Activated CD8-positive, alpha-beta memory T cell treated with anti-CD3 and anti-CD28 coated beads, Interleukin-2, amount 50 U/mL, for 24 hours (primary cell): ENCODE measurements around the gene RMDN2.

Source experiments
- DNase-seq: peaks from one replicate; pipeline ENCODE4 v3.0.0-alpha.2; 2020; ENCODE audit errors: extremely low read depth

Gene RMDN2

DNA sequence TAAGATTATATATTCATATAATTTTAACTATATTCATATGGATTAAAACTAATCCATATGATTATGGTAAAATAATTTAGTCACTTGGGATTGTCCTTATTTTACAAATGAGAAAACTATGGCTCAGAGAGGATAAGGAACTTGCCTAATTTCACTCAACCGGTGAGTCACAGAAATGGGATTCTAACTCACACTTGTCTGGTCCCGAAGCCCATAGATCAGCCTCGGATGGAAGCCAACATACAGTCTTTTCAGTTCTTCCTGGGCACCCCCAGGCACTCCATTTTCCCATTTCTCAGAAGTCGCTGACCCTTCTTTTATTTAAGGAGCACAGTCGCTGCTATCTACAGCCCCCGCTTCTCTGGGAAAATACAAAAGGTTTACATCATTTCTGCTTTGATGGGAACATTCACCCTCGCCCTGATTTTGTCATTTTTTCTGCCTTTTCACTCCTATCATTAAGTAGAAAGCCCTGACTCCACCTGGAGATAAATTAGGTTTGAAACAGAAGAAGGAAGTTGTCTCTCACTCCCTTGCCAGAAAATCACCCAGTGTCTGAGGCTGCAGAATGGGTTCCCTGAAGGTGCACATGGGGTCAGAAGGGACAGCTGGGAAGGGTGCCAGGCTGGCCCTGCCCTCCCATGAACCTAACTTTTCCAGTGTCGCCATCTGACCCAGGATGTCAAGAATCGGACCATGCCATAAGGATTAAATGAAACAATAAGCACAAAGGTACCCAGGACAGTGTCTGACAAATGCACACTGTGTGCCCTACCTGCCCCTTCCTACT lies 114.2 kb downstream of the RMDN2 start:
- DNase-seq: no peak

DNA sequence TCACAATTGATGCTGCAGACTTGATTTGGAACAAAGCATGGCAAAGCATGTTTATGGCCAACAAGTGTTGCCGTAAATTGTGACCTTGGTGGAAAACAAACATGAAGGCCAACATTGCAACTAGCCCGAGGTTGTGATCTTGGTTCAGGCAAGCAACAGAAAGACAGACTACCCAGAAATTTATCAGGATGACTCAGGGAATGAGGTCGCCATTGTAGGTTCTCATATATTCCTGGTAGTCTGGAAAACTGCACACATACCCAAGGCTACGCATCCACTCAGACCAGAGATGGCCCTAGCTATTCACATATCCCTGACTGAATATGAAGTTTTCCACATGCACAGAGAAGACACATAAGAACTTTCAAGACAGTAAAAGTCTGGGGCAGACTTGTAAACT lies 120.7 kb downstream of the RMDN2 start:
- DNase-seq: no peak

DNA sequence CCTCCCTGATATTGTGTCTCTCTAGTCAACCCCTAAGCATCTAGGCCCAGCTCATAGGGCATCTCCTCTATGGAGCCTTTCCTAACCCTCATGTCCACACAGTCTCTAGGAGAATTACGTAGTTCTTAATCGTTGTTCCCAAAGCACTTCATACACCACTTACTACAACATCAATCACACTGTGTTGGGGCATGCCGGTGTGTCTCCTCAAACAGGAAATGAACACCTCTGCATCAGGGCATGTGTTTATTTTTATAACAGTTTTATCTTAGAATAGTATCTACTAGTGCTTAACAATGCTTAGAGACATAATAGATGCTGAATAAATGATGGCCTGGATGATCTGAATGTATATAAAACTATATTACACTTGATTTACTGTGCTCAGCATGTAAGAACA lies 131.1 kb downstream of the RMDN2 start:
- DNase-seq: no peak

DNA sequence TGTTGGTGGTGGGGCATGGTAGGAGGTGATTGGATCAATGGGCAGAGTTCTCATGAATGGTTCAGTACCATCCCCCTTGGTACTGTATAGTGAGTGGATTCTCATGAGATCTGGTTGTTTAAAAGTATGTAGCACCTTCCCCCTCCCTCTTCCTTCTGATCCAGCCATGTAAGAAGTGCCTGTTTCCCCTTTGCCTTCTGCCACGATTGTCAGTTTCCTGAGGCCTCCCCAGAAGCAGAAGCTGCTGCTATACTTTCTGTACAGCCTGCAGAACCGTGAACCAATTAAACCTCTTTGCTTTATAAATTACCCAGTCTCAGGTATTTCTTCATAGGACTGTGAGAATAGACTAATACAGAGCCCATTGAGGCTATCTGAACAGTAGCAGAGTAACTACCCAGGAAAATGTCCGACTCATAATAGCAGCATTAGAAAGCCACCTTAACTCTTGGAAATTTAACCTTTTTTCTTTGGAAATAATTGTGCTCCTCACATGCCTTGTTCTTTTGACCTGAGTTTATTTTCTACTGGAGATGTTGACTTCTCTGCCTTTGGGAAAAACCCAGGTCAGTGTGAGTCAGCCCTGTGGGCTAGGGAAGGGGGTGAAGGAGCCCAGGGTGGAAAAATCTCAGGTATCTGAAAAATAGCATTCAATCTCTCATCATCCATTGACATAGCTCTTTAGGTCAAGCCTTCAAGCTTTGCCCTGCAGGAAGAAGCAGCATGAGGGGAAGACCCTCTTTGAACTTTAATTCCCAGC lies 132.7 kb downstream of the RMDN2 start:
- no peak for DNase-seq

DNA sequence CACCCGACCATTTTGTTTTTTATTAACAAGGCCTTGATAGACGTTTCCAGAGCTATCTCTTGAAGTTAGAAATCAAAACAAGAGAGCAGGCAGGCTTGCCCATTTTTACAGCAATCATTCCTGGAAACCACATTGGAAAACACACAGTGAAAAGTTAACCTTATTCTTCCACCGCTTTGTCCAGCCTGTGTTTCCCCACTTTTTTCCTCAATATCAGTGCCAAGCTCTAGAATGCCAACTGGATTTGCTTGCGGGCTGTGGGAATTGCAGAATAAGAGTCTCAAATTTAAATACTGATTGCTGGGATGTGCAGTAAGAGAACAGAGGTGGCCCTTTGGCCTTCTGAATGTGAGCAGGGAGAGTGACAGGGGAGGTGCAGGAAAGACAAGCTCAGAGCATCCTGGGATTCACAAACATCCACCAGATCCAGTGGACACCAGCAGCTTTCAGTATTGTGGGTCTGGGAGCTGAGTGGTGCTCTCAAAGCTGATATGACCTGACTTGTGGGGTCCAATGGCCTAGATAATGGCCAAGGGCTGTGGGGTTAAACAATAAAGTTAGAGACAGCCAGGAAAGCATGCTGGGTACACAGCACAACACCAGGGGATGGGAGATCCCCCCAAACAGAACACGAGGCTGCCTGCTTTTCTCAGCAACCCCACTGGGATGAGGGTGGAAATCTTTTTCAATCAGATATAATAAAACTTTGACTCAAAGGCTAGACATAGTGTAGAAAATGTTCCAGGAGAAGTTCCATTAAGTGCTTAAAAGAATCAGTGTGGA lies 135.3 kb downstream of the RMDN2 start:
- no peak for DNase-seq

DNA sequence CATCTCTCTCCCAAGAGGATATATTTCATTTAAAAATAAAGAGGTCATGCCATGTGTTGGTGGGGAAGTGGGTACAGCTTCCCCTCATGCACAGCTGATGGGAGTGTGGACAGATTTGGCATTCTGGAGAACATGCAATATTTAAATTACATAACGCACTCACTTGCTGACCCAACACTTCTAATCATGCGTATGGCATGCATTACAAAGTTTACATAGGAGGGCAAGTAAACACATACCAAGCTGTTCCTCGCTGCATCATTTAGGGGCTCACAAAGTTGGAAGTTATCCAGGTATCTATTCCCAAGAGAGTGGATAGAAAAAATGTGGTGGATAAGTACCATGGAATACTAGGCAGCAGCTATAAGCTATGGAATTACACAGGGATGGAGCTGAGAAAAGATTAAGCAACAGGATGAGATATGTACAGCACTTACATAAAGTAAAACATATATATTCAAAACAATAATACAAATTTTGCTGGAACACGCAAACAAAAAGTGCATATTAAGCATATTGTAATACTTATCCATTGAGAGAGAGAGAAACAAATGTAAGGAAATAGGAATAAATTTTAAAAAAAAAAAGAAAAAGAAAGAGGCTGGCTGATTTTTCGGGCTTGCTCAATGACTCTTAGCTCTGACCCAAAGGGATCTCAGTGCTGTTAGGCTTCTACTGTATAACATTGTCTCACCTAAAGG lies 139.9 kb downstream of the RMDN2 start:
- no peak for DNase-seq

DNA sequence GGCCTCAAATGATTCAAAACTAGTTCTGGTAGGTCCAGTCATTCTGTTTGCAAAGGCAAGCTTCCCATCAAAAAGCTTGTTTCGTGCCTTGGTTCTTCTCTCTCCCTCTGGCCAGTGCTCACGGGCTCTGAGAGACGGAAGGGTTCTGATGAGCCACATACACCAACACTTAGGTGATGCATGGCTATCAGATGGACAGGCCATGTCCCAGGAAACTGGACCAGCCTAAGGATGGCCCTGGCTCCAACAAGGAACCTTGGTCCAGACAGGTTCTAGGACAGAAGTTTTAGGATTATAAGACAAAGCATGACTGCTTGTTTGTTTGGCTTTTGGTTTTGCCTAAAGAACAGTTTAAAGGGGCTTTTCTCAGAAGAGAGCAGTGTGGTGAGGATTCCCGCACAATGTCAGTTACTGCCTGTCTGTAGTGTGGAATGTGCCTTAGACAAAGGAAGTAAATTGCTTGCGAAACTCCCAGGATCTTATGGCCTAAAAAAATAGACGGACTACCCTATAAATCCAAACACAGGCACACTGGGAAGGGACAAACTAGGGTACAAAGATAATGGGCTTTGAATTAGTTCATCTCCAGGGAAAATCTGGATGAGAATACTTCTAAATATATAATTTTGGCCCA lies 140.5 kb downstream of the RMDN2 start:
- no peak for DNase-seq

DNA sequence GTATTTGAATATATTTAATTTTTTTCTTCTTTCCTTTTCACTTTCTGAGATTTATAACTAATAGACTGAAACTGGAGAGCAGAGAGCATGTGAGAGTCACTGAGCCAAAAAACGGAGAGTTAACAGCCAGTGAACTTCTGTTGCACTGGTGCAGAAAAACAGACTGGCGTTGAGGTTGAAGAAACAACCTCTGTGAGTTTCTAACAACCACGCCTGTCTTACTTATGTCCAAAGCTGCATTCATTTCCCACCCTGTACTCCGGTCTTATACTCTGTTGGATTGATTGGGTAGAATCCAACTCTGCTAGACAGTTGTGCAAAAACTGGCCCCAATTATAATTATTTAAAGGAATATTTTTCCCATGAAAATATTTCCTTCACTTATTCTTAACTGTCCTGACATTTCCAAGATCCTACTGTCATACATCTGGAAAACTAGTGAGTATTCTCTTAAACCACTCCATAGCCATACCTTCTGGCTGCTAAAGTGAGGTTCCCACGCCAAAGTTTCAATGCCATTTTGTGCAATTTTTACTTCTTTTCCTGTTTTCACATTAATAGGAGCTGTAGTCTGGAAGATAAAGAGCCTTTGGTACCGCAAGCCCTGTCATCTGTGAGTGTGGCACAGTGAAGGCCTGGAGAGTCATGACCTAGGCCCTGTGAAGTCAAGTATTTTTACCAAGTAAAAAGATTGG lies 141.5 kb downstream of the RMDN2 start:
- no peak for DNase-seq
